Heart left ventricle (tissue), 13 donors: ENCODE results near the gene BCR.

ENCODE experiments used
- CTCF ChIP-seq, 12 donors: fragments of 200-600 bp; sonication (generic) in 4 of 12; IDR thresholded peaks; one replicate each; pipeline versions ENCODE4 v1.5.0 to v1.8.0; 2018 to 2022; ENCODE audit warnings: antibody characterized with exemption in 12 of 12, mild to moderate bottlenecking in 5 of 12
- POLR2A ChIP-seq, 2 donors: fragments of 450-650 bp; IDR thresholded peaks; one replicate each; pipeline ENCODE4 v1.6.1; 2017; ENCODE audit warnings: antibody characterized with exemption in 2 of 2, mild to moderate bottlenecking in 2 of 2, moderate library complexity in 2 of 2
- donor health status: ischemic (EF 13 %, LVEDD 7.1; RV severe dilation, severe dysfunction).
- donor health status: DM: no; HTN: yes; CAD: no.
- donor health status: DM: no; HTN: no; CAD: no.
- donor health status: ischemic (EF 25% LVEDD 6.9; RV normal size, moderate dysfunction).
- donor health status: ischemic (EF 25% LVEDD 5.7; RV mildly dilated, moderate dysfunction).
- donor health status: ischemic (EF 35%, LVEDD 5.7; RV mildly dilated, moderate dysfunction).
- donor health status: nonischemic (EF 11% LVEDD 7.7; RV severe dilation, severe dysfunction).
- donor health status: DM: yes; HTN: yes; CAD: no.
- donor health status: PGD.
- donor health status: ischemic (EF 29% LVEDD 5.4; RV normal size, mild dysfunction).
- donor health status: nonischemic (EF 23%, LVEDD 6.1; RV moderate dilation, normal function).

- TF ChIP-seq POLR2A (IDR thresholded peaks at IDR 0.05) = no peak
- no peak for TF ChIP-seq CTCF (IDR thresholded peaks at IDR 0.05)
Observed at GRCh38 chr22:23241562-23242472, 61.5 kb downstream of the BCR start.
